Uterus (tissue), 2 donors: Measurements from ENCODE around the gene ITGA2.
"Not testable (repeated sequence)": the region's sequence is repeated elsewhere in the genome, so short reads cannot be mapped to it uniquely, and the experiment has no call there.

Source experiments
- CTCF ChIP-seq, 4 experiments: fragments of 200-600 bp in 2 of 4; fragments of 450-650 bp in 2 of 4; sonication (generic) in 2 of 4; IDR thresholded peaks; one replicate each; pipeline ENCODE4 v1.5.1; 2016 to 2019; ENCODE audit warnings: antibody characterized with exemption in 4 of 4, mild to moderate bottlenecking in 2 of 4, moderate library complexity in 1 of 4
- POLR2A ChIP-seq, 2 donors: fragments of 450-650 bp; IDR thresholded peaks; one replicate each; pipeline ENCODE4 v1.6.1; 2016; ENCODE audit warnings: antibody characterized with exemption in 2 of 2, mild to moderate bottlenecking in 1 of 2, moderate library complexity in 1 of 2

- TF ChIP-seq CTCF, POLR2A (IDR thresholded peaks at IDR 0.05): not testable (repeated sequence)
These were observed 123.2 kb downstream of the ITGA2 start for GRCh38 chr5:53112307-53112706.
